SK-N-SH (cell line): ENCODE measurements around the gene GDE1.

Source experiments
- JUND ChIP-seq: IDR thresholded peaks from 2 replicates; pipeline ENCODE4 v1.4.0; 2012
- TF ChIP-seq, protein P1 (sequence below): IDR thresholded peaks from 2 replicates; pipeline ENCODE4 v1.6.1; 2012; ENCODE audit warnings: mild to moderate bottlenecking, low read depth, low read length, moderate library complexity
- TF ChIP-seq, protein P2 (sequence below): fragments of 200-600 bp; sonication (generic); IDR thresholded peaks from 2 replicates; pipeline ENCODE4 v1.6.1; 2017; ENCODE audit warnings: antibody characterized with exemption, mild to moderate bottlenecking, moderate library complexity

DNA sequence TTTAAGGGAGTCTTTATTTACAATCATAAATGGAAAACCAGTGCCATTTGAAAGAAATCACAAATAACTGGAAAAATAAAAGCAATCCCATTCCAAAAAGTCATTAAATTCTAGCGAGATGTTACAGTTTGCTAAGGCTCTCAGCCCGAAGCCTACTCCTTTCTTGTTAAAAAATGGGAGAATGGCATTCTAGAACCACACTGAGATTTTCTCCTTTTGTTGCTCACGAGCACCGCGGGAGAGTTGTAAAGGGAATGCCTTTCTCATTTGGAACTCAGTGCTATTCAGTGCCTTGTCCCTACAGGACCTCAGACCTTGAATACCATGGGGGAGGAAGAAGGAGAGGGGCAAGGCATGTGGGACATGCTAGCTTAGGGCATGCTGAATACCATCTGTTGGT lies 36.3 kb downstream of the GDE1 start:
- TF ChIP-seq, protein P1, sequence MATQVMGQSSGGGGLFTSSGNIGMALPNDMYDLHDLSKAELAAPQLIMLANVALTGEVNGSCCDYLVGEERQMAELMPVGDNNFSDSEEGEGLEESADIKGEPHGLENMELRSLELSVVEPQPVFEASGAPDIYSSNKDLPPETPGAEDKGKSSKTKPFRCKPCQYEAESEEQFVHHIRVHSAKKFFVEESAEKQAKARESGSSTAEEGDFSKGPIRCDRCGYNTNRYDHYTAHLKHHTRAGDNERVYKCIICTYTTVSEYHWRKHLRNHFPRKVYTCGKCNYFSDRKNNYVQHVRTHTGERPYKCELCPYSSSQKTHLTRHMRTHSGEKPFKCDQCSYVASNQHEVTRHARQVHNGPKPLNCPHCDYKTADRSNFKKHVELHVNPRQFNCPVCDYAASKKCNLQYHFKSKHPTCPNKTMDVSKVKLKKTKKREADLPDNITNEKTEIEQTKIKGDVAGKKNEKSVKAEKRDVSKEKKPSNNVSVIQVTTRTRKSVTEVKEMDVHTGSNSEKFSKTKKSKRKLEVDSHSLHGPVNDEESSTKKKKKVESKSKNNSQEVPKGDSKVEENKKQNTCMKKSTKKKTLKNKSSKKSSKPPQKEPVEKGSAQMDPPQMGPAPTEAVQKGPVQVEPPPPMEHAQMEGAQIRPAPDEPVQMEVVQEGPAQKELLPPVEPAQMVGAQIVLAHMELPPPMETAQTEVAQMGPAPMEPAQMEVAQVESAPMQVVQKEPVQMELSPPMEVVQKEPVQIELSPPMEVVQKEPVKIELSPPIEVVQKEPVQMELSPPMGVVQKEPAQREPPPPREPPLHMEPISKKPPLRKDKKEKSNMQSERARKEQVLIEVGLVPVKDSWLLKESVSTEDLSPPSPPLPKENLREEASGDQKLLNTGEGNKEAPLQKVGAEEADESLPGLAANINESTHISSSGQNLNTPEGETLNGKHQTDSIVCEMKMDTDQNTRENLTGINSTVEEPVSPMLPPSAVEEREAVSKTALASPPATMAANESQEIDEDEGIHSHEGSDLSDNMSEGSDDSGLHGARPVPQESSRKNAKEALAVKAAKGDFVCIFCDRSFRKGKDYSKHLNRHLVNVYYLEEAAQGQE: no peak
- TF ChIP-seq, protein P2, sequence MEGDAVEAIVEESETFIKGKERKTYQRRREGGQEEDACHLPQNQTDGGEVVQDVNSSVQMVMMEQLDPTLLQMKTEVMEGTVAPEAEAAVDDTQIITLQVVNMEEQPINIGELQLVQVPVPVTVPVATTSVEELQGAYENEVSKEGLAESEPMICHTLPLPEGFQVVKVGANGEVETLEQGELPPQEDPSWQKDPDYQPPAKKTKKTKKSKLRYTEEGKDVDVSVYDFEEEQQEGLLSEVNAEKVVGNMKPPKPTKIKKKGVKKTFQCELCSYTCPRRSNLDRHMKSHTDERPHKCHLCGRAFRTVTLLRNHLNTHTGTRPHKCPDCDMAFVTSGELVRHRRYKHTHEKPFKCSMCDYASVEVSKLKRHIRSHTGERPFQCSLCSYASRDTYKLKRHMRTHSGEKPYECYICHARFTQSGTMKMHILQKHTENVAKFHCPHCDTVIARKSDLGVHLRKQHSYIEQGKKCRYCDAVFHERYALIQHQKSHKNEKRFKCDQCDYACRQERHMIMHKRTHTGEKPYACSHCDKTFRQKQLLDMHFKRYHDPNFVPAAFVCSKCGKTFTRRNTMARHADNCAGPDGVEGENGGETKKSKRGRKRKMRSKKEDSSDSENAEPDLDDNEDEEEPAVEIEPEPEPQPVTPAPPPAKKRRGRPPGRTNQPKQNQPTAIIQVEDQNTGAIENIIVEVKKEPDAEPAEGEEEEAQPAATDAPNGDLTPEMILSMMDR: no peak
- no peak for TF ChIP-seq JUND
